Osteoblast (primary cell): Measurements from ENCODE around the gene FUT3. TPM values are rescaled to one million over a fixed set of nuclear protein-coding genes. Genes with fewer than 3 reads are reported as not detected.

Experiments
- DNase-seq: peaks from one replicate; pipeline ENCODE4 v3.0.0; 2011; ENCODE audit warnings: low spot score, mixed read lengths; ENCODE audit not compliant: insufficient read length; ENCODE audit errors: missing footprints
- H2AFZ ChIP-seq: 2 replicates; pipeline ENCODE4 v1.6.0; 2011; ENCODE audit warnings: mild to moderate bottlenecking, low read length
- H3K27ac ChIP-seq: 2 replicates; pipeline ENCODE4 v1.5.1; 2011; ENCODE audit warnings: mild to moderate bottlenecking, low read depth, low read length, moderate library complexity
- H3K27me3 ChIP-seq: 2 replicates; pipeline ENCODE4 v1.6.0; 2012; ENCODE audit warnings: mild to moderate bottlenecking, control low read depth, inconsistent platforms, low read length, moderate library complexity; ENCODE audit not compliant: insufficient read depth
- H3K36me3 ChIP-seq: 2 replicates; pipeline ENCODE4 v1.5.1; 2011; ENCODE audit warnings: mild to moderate bottlenecking, low read length, control low read depth, moderate library complexity; ENCODE audit not compliant: insufficient read depth
- H3K4me1 ChIP-seq: 2 replicates; pipeline ENCODE4 v1.5.1; 2011; ENCODE audit warnings: mild to moderate bottlenecking, low read length, control low read depth, moderate library complexity; ENCODE audit not compliant: insufficient read depth
- H3K4me2 ChIP-seq: 2 replicates; pipeline ENCODE4 v1.6.0; 2011; ENCODE audit warnings: mild to moderate bottlenecking, low read length; ENCODE audit not compliant: insufficient read depth
- H3K4me3 ChIP-seq: fragments of 200-600 bp; sonication (generic); 3 replicates; pipeline ENCODE4 v1.5.1; 2012; ENCODE audit warnings: mild to moderate bottlenecking, low read length, inconsistent platforms; ENCODE audit not compliant: insufficient read depth
- H3K79me2 ChIP-seq: 2 replicates; pipeline ENCODE4 v1.6.0; 2012; ENCODE audit warnings: mild to moderate bottlenecking, low read length, control low read depth, inconsistent platforms; ENCODE audit not compliant: insufficient read depth
- H3K9me3 ChIP-seq: 2 replicates; pipeline ENCODE4 v1.5.1; 2011; ENCODE audit warnings: low read depth, low read length, control low read depth
- H4K20me1 ChIP-seq: 2 replicates; pipeline ENCODE4 v1.6.0; 2012; ENCODE audit warnings: mild to moderate bottlenecking, low read length, control low read depth; ENCODE audit not compliant: insufficient read depth
- CTCF ChIP-seq: IDR thresholded peaks from 2 replicates; pipeline ENCODE4 v1.5.1; 2011; ENCODE audit warnings: mild to moderate bottlenecking, low read depth, low read length, moderate library complexity; ENCODE audit errors: extremely low read depth
- total RNA-seq: library from RNA; depleted of rRNA; stranded (reverse); fragments of >200 nt; gene quantifications from 2 replicates; pipeline ENCODE4 v1.2.3, GENCODE V29; 2012

Gene FUT3
- total RNA-seq, 1 donor: not detected

GRCh38 chr19:5881543-5882299 is 30.5 kb upstream of the FUT3 start:
- H4K20me1 ChIP-seq: no peaks in the 10 kb centered on the region
- peak; percentile 57 for DNase-seq
- no peak for TF ChIP-seq CTCF
- no peaks in the 10 kb centered on the region for H3K79me2 ChIP-seq
- H3K36me3 ChIP-seq: no peaks in the 10 kb centered on the region
- H3K4me1 ChIP-seq: peaks cover 6% of the 10 kb centered on the region
- H3K27me3 ChIP-seq: peaks cover 6% of the 10 kb centered on the region
- no peak overlapping the region for H3K27ac ChIP-seq
- H3K4me2 ChIP-seq: no peak overlapping the region
- H2AFZ ChIP-seq: no peak overlapping the region
- H3K4me3 ChIP-seq: no peak overlapping the region
- H3K9me3 ChIP-seq: no peaks in the 10 kb centered on the region

DNA sequence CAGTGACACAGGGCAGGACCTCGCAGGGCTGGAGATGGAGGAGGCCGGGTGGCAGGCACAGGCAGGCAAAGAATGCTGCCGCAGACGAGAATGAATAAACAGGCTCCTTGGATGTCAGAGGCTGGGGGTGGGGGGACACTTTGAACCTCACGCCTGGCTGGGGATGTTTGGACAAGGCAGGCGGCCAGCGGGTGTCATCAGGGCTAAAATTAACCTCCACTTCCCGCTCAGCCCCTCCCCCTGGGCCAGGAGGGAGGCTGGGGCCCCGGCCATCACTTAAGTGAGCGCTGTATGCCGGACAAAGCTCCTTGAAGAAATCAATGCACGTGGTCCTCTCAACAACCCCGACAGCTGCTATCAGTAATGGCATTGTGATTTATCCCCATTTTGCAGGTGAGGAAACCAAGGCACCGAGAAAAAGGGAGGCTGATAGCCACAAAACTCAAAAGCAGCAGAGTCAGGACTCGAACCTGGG is 29.4 kb upstream of the FUT3 start:
- no peak for TF ChIP-seq CTCF
- H3K9me3 ChIP-seq: no peaks in the 10 kb centered on the region
- no peak overlapping the region for H3K27ac ChIP-seq
- H2AFZ ChIP-seq: no peak overlapping the region
- peak overlapping the region; percentile 25 for H3K4me3 ChIP-seq
- H3K4me1 ChIP-seq: peaks cover 6% of the 10 kb centered on the region
- peak; percentile 90 for DNase-seq
- H4K20me1 ChIP-seq: no peaks in the 10 kb centered on the region
- peak overlapping the region; percentile 43 for H3K4me2 ChIP-seq
- no peaks in the 10 kb centered on the region for H3K79me2 ChIP-seq
- H3K36me3 ChIP-seq: no peaks in the 10 kb centered on the region
- H3K27me3 ChIP-seq: peaks cover 6% of the 10 kb centered on the region

GRCh38 chr19:5880196-5880595 is 28.9 kb upstream of the FUT3 start:
- peak overlapping the region; percentile 43 for H3K4me2 ChIP-seq
- H3K4me1 ChIP-seq: peaks cover 6% of the 10 kb centered on the region
- no peak overlapping the region for H3K27ac ChIP-seq
- peak; percentile 71 for DNase-seq
- no peaks in the 10 kb centered on the region for H4K20me1 ChIP-seq
- H2AFZ ChIP-seq: no peak overlapping the region
- no peaks in the 10 kb centered on the region for H3K9me3 ChIP-seq
- no peaks in the 10 kb centered on the region for H3K36me3 ChIP-seq
- no peak for TF ChIP-seq CTCF
- no peak overlapping the region for H3K4me3 ChIP-seq
- no peaks in the 10 kb centered on the region for H3K79me2 ChIP-seq
- peaks cover 6% of the 10 kb centered on the region for H3K27me3 ChIP-seq

DNA sequence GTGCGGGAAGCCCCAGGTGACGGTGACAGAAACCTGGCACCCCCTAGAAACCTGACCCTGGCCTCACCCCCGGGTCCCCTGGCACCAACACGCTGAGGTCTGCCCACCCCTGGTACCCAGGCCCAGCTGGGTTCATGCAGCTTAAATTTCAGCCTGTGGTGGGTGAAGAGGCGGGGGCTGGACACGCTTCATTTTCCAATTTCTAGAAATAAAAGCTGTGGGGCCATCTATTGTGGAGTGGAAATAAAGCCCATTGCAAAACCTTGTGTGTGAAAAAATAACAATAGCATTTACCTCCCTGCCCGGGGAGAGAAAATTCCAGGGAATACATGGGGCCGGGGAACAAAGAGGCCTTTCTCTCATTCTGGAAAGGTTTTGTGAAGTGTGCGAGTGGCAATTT is 26.6 kb upstream of the FUT3 start:
- peaks cover 6% of the 10 kb centered on the region for H3K4me1 ChIP-seq
- TF ChIP-seq CTCF: no peak
- peaks cover 6% of the 10 kb centered on the region for H3K27me3 ChIP-seq
- H3K36me3 ChIP-seq: no peaks in the 10 kb centered on the region
- no peak overlapping the region for H2AFZ ChIP-seq
- DNase-seq: peak; percentile 42
- no peak overlapping the region for H3K4me2 ChIP-seq
- H3K27ac ChIP-seq: no peak overlapping the region
- no peaks in the 10 kb centered on the region for H3K79me2 ChIP-seq
- no peaks in the 10 kb centered on the region for H4K20me1 ChIP-seq
- H3K4me3 ChIP-seq: no peak overlapping the region
- no peaks in the 10 kb centered on the region for H3K9me3 ChIP-seq
